ENCODE results near the gene DENND10. TPM values are rescaled to one million over a fixed set of nuclear protein-coding genes. Genes with fewer than 3 reads are reported as not detected.
A peak's percentile ranks its signal among the peaks of the same experiment; 100 is the strongest.

The DENND10 gene
- total RNA-seq, 4 donors from 2014 or later, result 23.0 to 42.5 (median 30.2) TPM

DNA sequence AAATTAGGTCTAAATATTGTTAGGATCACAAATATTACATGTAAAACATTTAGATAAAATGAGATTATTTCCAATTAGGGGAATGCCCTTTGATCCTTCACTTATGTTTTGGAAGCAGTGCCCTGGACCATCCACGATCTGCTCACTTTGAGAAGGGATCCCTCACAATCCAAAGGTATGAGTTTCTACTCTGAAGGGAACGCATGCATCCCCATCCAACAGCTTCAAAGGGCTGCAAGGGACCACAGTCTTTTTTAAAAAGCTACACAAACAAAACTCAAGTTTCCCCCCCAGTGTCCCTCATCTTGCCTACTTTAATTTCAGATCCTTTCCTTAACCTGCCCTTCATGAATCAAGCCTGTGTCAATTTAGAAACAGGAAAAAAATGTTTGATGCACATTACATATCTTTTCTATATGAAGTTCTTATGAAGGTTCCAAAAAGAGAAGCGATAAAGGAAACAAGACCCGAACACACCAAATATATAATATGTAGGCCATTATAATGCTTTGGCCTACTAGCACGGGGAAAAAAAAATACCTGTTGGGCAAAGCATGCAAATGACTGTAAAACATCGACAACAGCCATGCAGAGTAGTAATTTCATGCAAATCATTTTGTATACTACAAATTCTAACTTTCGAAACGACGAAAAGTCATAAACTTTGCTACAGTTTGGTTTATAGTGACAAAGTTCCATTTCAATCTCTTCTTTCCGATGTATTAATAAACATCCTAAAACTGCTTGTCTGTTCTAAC, 25.3 kb upstream of the DENND10 start:
- WGBS, 2 donors (ENCODE audit: low coverage in 1 of 2), result 25 to 32% methylated on average over 10 of the region's 10 CpGs
- Histone ChIP-seq H3K27ac (peak overlapping the region in 3 of 4 donors; percentile 96 to 99 (median 97)), H3K36me3 (no peaks in the 10 kb centered on the region), H3K9me3 (no peaks in the 10 kb centered on the region), H3K4me1 (peaks cover 0 to 62% (median 0%) of the 10 kb centered on the region in 3 donors), H3K4me3 (peak overlapping the region; percentile 82), H3K27me3 (no peaks in the 10 kb centered on the region)
- TF ChIP-seq, protein P1, sequence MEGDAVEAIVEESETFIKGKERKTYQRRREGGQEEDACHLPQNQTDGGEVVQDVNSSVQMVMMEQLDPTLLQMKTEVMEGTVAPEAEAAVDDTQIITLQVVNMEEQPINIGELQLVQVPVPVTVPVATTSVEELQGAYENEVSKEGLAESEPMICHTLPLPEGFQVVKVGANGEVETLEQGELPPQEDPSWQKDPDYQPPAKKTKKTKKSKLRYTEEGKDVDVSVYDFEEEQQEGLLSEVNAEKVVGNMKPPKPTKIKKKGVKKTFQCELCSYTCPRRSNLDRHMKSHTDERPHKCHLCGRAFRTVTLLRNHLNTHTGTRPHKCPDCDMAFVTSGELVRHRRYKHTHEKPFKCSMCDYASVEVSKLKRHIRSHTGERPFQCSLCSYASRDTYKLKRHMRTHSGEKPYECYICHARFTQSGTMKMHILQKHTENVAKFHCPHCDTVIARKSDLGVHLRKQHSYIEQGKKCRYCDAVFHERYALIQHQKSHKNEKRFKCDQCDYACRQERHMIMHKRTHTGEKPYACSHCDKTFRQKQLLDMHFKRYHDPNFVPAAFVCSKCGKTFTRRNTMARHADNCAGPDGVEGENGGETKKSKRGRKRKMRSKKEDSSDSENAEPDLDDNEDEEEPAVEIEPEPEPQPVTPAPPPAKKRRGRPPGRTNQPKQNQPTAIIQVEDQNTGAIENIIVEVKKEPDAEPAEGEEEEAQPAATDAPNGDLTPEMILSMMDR (IDR thresholded peaks at IDR 0.05), result no peak
- TF ChIP-seq EP300 (IDR thresholded peaks at IDR 0.05), result no peak
- TF ChIP-seq POLR2A (IDR thresholded peaks at IDR 0.05), result no peak
- TF ChIP-seq POLR2AphosphoS5 (IDR thresholded peaks at IDR 0.05), result no peak
- ATAC-seq, result no peak

DNA sequence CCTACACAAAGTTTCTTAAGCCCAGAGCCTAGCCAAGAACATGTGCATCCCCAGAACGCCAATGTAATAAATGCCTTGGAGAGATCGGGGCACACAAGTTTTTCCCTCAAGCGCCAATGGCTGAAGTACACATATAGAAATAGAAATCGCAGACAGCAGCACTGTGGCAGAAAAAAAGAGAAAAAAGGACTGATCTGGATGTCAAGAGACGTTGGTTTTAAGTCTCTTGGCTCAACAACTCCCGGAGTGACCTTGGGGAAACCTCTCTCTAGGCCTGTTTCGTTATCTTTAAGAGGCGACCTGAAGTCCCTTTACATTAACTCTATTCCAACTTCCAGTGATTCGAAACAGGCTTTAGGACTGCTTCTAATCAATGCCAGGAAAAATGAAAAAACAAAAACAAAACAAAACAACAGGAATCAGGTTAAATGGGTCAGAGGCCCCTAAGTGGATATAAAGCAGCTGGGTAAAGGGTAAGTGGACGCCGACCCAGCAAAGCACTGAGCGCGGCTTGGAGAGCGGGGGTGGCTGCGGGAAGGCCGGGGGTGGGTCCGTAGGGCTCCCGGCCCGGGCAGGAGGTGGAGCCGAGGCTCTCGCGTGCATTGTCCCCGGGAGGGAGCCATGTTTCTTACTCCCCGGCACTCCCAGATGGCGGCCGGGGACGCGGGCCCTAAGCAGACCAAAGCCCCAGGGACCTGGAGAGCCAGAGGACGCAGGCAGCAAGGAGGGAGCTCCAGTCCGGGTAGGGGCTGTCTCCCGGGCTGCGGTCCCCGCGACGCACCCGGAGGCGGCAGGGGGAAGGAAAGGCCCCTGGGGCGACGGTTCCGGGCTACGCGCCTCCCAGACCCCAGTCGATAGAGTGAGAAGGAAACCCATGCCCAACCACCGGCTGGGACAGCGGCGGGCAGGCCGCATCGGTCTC, 24.1 kb upstream of the DENND10 start:
- Histone ChIP-seq H3K27ac (peak overlapping the region; percentile 89 to 99 (median 96)), H3K27me3 (no peaks in the 10 kb centered on the region), H3K4me1 (peaks cover 0 to 52% (median 0%) of the 10 kb centered on the region in 3 donors), H3K9me3 (no peaks in the 10 kb centered on the region), H3K4me3 (peak overlapping the region; percentile 82), H3K36me3 (no peaks in the 10 kb centered on the region)
- peak; percentile 80 for ATAC-seq
- TF ChIP-seq POLR2A (IDR thresholded peaks at IDR 0.05), result peak in 1 of 2 donors; percentile 9
- peak; percentile 51 for TF ChIP-seq POLR2AphosphoS5 (IDR thresholded peaks at IDR 0.05)
- TF ChIP-seq, protein P1 (IDR thresholded peaks at IDR 0.05), result no peak
- no peak for TF ChIP-seq EP300 (IDR thresholded peaks at IDR 0.05)
- WGBS, 2 donors (ENCODE audit: low coverage in 1 of 2), result 0 to 1% methylated on average over 10 to 17 of the region's 48 CpGs

DNA sequence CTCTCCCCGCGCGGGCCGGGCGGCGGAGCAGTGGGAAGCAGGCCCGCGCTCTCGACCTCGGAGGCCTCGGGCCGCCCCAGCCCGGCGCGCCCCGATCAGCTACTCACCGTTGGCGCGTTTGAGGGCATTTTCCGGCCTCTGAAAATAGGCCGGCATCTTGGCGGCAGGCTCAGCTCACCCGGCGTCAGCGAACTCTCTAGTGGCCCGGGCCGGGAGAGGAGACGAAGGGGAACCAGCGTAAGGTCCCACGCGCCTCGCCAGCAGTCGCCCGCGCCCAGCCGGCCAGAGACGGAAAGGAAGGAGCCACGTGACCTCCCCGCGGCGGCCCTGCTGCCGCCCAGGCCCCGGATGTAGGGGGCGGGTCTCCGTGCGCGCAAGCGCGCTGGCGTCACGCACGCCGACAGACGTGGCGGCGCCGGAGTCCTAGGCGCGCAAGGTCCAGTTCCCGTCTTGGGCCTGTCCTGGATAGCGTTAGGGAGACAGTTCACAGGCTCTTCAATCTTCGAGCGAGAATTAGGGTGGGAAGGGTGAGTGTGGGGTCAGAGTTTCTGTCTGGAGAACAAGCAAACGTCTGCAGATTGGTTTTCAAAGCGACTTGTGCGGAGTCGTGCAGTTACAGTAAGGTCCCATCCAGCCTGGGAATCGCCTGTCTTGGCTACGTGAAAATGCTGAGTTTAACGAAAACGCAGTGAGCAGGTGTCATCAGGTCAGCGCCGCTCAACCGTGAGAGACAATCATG, 23.2 kb upstream of the DENND10 start, which contains the start of gene EIF3A:
Gene EIF3A, minus strand, starts transcription at position 297 of the 739 bp plus-strand sequence. Its CDS starts 141 bp downstream, at position 156.
- Histone ChIP-seq H3K27ac (peak within 1 kb of the TSS; percentile 89 to 99 (median 96)), H3K27me3 (no peaks in the 10 kb centered on the region), H3K36me3 (no peaks in the 10 kb centered on the region), H3K4me1 (peaks cover 0 to 47% (median 0%) of the 10 kb centered on the region in 3 donors), H3K4me3 (peak within 1 kb of the TSS; percentile 82), H3K9me3 (no peaks in the 10 kb centered on the region)
- peak; percentile 90 to 95 for TF ChIP-seq POLR2A (IDR thresholded peaks at IDR 0.05)
- peak; percentile 97 for TF ChIP-seq POLR2AphosphoS5 (IDR thresholded peaks at IDR 0.05)
- TF ChIP-seq EP300 (IDR thresholded peaks at IDR 0.05), result no peak
- WGBS, 2 donors (ENCODE audit: low coverage in 1 of 2), result 0% methylated on average over 5 to 10 of the region's 74 CpGs
- ATAC-seq, result peak; percentile 98

DNA sequence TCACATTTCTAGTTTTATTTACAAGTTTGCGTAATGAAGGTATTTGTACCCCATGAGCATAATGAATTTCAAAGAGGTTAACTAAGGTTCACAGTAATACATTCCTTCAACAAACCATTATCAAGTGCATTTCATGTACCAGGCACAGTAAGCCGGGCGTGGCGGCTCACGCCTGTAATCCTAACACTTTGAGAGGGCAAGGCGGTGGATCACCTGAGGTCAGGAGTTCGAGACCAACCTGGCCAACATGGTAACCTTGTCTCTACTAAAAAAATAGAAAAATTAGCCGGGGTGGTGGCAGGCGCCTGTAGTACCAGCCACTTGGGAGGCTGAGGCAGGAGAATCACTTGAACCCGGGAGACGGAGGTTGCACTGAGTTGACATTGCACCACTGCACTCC, 19.0 kb upstream of the DENND10 start:
- Histone ChIP-seq H3K27ac (no peak overlapping the region), H3K4me3 (no peak overlapping the region), H3K4me1 (peaks cover 0 to 9% (median 0%) of the 10 kb centered on the region in 3 donors), H3K27me3 (no peaks in the 10 kb centered on the region), H3K36me3 (no peaks in the 10 kb centered on the region), H3K9me3 (no peaks in the 10 kb centered on the region)
- 83 to 86% methylated on average over 1 to 7 of the region's 11 CpGs for WGBS, 2 donors (ENCODE audit: low coverage in 1 of 2)
- TF ChIP-seq, protein P1 (IDR thresholded peaks at IDR 0.05), result no peak
- TF ChIP-seq POLR2A (IDR thresholded peaks at IDR 0.05) (no peak), POLR2AphosphoS5 (IDR thresholded peaks at IDR 0.05) (no peak), EP300 (IDR thresholded peaks at IDR 0.05) (no peak)
- ATAC-seq, result no peak
